ENCODE measurements around the gene TEX14. TPM values are rescaled to one million over a fixed set of nuclear protein-coding genes. Genes with fewer than 3 reads are reported as not detected.

TEX14 gene
- total and polyA plus RNA-seq, 10 of the 15 experiments (the other 5 are each of a cell fraction or from before 2014, with no cell fraction given) = 0.15 to 1.3 (median 0.66) TPM

- TF ChIP-seq ZBTB40 (IDR thresholded peaks at IDR 0.05; ENCODE audit: borderline replicate concordance) = no peak
- no peak for TF ChIP-seq MEF2B (IDR thresholded peaks at IDR 0.05; ENCODE audit: partially characterized antibody, poor library complexity, severe bottlenecking)
- no peak for TF ChIP-seq PRDM15 (CRISPR knock-in tag; IDR thresholded peaks at IDR 0.05)
- no peak for TF ChIP-seq PAX8 (IDR thresholded peaks at IDR 0.05)
- no peak for TF ChIP-seq E2F8 (IDR thresholded peaks at IDR 0.05; ENCODE audit: low read depth, partially characterized antibody)
- TF ChIP-seq MTA3 (IDR thresholded peaks at IDR 0.05; ENCODE audit: borderline replicate concordance, low read length) = 0 out of 2 replicates have a peak, but pooled peaks have one; percentile 24
- no peak for TF ChIP-seq ZBTB4 (CRISPR knock-in tag; IDR thresholded peaks at IDR 0.05)
- peak; percentile 10; the same call in 1 of the 2 replicates for TF ChIP-seq PAX5 (IDR thresholded peaks at IDR 0.05; ENCODE audit: borderline replicate concordance, low read depth, low read length)
- no peak for TF ChIP-seq E2F4 (IDR thresholded peaks at IDR 0.05; ENCODE audit: low read depth, low read length)
- TF ChIP-seq ATF7 (IDR thresholded peaks at IDR 0.05; ENCODE audit: low read depth) = no peak
- TF ChIP-seq SP1 (IDR thresholded peaks at IDR 0.05; ENCODE audit: low read depth, low read length) = no peak
- no peak for TF ChIP-seq NR2F1 (conservative IDR thresholded peaks at IDR 0.05)
- no peak for TF ChIP-seq ZBED1 (IDR thresholded peaks at IDR 0.05; ENCODE audit: borderline replicate concordance)
- no peak for TF ChIP-seq NFXL1 (IDR thresholded peaks at IDR 0.05; ENCODE audit: borderline replicate concordance)
Measured at GRCh38 chr17:58513267-58513964, 178.4 kb downstream of the TEX14 start (continued).

Data from GM12878 (cell line).